ENCODE measurements around the gene HNRNPR.
"Not testable (repeated sequence)": the region's sequence is repeated elsewhere in the genome, so short reads cannot be mapped to it uniquely, and the experiment has no call there.

The HNRNPR gene

GRCh38 chr1:23344111-23344986 is at the start of gene HNRNPR:
Gene HNRNPR (minus strand): TSS chr1:23344284. CDS start chr1:23341008, 3,276 bp downstream.
- DNase-seq (ENCODE audit: low spot score), result peak; percentile 99

- DNase-seq (ENCODE audit: low spot score), result no peak
Measured at GRCh38 chr1:23393706-23394105, 49.6 kb upstream of the HNRNPR start.

DNA sequence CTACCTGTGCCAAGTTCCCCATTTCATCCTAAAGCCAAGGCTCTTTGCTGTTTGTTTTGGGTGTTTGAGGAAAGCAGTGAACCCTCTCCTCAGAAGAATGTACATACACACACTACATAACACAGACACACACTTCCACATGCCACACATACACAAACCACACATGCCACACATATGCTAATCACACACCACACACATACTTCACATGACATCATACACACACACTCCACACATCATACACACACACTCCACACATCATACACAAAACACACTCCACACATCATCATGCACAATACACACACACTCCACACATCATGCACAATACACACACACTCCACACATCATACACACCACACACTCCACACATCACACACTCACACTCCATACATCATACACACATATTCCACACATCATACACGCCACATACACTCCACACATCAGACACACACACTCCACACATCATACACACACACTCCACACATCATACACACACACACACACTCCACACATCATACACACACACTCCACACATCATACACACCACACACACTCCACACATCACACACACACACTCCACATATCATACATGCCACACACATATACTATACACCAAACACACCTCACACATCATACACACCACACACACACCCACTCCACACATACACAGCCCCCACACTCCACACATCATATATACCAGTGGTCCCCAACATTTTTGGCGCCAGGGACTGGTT is 48.2 kb upstream of the HNRNPR start:
- DNase-seq (ENCODE audit: low spot score), result no peak

DNA sequence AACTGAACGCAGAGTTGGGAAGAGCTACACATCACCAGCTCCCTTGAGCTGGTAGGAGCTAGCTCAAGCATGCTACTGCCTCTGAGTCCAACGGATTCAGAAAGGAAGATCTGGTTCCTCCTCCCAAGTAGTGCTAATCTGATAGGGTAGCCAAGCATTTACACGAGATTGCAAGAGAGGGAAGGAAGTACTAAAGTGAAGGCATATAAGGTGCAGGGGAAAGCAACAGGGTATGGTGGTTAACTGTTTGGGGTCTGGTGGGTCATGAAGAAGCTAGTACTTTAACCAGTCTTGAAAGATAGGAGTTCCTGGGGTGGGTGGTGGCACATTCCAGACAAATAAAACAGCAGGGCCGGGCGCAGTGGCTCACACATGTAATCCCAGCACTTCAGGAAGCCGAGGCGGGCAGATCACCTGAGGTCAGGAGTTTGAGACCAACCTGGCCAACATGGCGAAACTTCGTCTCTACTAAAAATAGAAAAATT is 45.8 kb upstream of the HNRNPR start:
- no peak for DNase-seq (ENCODE audit: low spot score)

- DNase-seq (ENCODE audit: low spot score), result no peak
Measured at GRCh38 chr1:23387494-23387893, 43.4 kb upstream of the HNRNPR start.

- DNase-seq (ENCODE audit: low spot score), result no peak
Measured at GRCh38 chr1:23385119-23385621, 41.1 kb upstream of the HNRNPR start.

DNA sequence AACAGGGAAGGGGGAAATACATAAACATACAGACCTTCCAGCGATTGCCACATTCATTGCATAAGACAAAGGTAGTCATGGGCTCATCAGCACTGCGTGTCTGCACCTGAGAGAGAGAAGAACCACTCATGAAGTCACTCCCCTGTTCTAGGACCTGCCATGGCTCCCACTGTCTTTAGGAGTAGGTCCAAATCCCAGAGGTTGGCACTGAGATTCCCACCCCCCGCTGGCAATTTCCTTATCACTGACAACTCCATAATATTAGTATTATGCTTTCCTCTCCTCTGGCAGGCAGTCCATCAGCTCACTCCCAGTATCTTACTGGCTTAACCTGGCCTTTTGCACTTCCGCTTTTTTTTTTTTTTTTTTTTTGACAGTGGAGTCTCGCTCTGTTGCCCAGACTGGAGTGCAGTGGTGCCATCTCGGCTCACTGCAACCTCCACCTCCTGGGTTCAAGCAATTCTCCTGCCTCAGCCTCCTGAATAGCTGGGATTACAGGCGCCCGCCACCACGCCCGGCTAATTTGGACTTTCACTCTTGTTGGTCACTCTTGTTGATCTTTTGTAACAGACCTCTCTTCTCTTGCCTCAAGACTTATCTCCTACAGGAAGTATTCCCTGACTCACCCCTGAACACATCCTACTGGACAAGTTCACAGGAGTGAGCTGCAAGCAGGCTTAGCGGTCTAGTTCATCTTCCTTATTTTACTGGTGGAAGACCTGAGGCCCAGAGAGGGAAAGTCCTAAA is 40.4 kb upstream of the HNRNPR start:
- no peak for DNase-seq (ENCODE audit: low spot score)

- no peak for DNase-seq (ENCODE audit: low spot score)
Measured at GRCh38 chr1:23383577-23384311, 39.7 kb upstream of the HNRNPR start.

DNA sequence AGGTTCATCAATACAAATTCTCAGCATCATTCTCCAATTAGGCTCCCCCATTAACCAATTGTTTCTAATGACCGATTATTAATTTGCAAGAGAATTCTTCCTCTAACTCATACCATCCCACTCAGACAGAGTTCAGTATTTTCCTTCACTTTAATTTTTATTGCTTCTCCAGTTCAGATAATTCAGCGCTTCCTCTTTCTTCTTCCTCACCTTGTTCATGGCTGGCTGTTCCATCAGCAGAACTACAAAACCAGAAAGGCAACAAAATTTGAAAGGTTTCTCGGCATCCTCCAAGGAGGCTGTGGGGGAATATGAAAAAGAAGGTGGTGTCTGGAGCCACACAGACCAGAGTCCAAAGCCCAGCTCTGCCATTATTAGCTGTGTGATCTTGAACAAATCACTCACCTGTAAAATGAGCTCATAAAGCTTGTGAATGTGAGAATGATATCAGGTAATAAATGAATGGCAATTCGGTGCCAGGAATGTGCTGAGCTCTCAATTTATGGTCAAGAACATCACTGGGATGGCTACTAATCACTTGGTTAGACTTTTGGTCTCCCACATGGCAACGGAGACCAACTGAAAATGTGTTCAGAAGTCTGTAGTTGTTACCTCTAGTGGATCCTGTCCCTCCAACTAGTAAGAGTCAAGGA is 37.3 kb upstream of the HNRNPR start:
- DNase-seq (ENCODE audit: low spot score), result no peak

DNA sequence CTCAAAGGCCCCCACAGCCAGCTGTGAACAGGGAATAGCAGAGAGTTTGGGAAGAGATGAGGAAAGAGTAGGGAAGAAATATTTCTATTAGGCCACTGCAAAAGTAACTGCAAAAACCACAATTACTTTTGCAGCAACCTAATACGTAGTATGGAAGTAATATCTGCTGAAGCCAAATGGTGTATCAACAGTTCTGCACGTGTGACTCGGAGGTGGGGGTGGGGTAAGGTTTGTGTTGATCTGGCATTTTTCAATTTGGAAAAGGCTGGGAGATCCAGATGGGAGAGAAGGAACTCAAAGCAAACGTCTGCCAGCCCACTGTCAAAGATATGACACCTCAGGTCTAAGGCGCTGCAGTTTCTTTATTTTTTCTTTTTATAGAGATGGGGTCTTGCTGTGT is 36.6 kb upstream of the HNRNPR start:
- DNase-seq (ENCODE audit: low spot score), result no peak

- not testable (repeated sequence) for DNase-seq (ENCODE audit: low spot score)
Measured at GRCh38 chr1:23380236-23380635, 36.2 kb upstream of the HNRNPR start.

DNA sequence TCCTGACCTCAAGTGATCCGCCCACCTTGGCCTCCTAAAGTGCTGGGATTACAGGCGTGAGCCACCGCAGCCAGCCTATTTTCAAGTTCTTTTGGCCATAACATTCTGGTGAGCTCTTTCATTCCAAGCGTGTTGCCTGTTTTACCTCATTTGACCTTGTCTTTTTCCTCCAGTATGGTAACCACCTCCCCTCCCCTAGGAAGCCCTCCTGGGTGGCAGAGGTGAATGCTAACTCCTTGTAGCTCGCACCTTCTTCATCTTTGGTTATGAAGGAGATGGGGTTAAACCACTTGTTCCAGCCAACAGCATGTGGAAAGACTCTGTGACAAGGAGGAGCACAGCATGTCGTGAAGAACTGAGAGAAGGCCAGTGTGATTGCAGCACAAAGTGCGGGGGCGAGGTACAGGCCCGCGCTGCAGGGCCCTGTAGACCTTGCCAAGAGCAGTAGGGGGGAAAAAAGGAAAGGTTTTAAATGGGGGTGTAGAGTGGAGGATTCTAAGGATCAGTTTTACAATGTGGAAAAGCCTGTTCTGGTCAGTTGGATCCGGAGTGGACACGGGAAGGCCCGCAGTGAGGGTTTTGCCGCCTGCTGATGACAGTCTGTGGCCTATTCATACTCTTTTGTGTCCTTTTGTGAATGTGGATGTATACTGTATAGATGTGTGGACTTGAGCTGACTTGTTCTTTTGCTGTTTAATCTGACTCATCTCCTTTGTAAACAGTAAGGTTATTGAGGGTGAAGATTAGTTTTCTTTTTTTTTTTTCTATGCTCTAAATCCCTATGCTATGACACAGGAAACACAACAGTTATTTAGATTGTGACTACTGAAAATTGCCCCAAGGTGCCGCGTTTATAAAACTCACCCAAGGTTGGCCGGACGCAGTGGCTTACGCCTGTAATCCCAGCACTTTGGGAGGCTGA is 33.1 kb upstream of the HNRNPR start:
- DNase-seq (ENCODE audit: low spot score), result no peak

DNA sequence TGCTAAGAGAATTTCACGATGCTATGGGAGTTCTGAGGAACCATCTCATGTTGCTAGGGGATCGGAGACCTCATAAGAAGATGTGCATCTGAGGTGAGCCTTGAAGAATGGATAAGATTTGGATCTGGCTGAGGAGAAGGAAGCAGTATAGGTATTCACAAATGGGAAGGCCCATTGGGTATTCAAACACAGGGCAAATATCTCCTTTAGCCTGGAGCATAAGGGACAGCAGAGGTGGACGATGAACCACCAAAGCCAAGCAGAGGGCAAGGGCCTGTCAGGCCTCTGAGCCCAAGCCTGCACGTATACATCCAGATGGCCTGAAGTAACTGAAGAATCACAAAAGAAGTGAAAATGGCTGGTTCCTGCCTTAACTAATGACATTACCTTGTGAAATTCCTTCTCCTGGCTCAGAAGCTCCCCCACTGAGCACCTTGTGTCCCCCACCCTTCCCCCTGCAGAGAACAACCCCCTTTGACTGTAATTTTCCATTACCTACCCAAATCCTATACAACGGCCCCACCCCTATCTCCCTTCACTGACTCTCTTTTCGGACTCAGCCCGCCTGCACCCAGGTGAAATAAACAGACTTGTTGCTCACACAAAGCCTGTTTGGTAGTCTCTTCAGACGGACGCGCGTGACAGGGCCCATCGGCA is 30.1 kb upstream of the HNRNPR start:
- not testable (repeated sequence) for DNase-seq (ENCODE audit: low spot score)

DNA sequence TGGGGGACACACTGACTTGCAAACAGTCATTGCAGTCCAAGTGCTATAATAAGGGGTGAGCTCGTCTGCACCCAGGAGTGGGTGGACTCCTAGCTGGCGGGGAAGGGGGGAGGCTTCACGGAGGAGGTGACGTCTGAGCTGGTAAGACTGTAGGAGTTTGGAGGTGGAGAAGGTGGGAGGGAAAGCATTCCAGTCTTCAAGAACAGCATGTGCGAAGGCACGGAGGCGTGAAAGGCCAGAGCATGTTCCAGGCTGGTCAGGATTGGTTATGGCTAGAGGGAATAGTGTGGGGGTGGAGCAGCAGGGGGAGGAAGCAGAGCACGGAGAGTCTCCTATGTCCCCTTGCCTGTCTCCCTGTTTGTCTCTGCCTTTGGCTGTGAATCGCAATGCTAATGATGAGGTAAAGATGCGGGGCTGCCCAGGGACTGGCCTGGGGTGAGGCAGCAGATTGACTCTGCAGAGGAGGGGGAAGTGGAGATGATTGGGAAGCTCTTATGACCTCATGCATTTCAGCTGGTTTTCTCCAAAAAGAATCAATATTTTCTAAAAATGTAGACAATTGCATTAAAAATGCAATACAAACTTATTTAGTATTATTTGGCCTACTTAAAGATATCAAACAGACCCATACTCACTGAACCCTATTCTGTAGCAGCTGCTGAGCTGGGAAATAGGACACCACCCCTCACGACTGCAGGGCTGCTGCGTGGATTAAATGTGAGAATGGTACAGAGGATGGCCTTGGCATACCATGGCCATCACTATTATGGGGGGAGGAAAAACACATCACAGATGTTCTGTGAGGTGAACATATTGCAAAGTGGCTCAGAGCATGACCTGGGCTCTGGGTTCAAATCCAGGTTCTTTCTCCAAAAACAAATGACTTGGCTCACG is 28.1 kb upstream of the HNRNPR start:
- no peak for DNase-seq (ENCODE audit: low spot score)

DNA sequence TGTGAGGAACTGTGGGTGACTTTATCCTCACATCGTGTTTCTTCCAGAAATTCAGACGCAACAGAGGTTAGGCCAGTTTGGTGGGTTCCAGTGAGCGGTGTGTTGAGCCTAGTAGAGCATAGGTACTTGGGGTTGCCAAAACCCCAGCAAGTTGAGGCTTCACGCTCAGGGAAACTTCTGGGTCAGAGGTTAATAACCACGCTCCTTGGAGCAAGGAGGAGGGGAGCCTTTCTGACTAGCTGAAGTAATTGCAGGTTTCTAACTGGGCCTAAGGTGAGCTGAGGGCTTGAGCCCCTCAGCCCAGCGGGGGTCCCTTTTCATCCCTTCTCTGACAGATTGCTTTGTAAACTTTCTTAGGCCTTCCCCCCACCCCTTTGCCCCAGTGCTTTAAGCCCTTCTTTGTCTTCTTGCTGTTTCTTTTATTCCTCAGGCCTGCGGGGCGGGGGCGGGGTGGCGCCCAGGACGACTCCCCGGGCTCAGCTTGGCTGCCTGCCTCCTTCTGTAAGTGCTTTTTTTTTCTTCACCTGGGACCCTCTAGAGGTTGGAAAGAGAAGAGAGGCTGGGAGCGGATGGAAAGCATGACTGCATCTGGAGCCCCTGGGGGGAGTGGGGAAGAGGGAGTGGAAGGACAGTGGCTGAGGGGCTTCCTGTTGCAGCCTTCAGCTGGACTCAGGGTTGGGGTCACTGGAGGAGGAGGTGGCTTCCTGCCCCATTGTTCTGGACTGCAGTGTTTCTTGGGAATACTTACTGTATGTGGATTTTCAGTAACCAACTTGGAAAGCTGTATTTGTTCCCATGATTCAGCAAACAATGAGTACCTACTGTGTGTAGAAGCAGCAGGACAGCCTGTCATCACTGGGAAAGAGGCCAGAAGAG is 26.9 kb upstream of the HNRNPR start:
- DNase-seq (ENCODE audit: low spot score), result no peak

- no peak for DNase-seq (ENCODE audit: low spot score)
Measured at GRCh38 chr1:23370330-23370708, 26.2 kb upstream of the HNRNPR start.

GRCh38 chr1:23369335-23370013 is 25.4 kb upstream of the HNRNPR start, which contains the start of gene ZNF436:
Gene ZNF436 (minus strand): TSS chr1:23369836. CDS start chr1:23368005, 1,831 bp downstream.
- peak; percentile 78 for DNase-seq (ENCODE audit: low spot score)

Measured in Ammon's horn (tissue), 1 donor.